ENCODE data around the gene CNTNAP1.

- TF ChIP-seq POLR2A (IDR thresholded peaks at IDR 0.05) (no peak), EP300 (IDR thresholded peaks at IDR 0.05) (no peak), CTCF (IDR thresholded peaks at IDR 0.05) (no peak)
Observed at GRCh38 chr17:42669705-42669976, 12.7 kb upstream of the CNTNAP1 start.

Measured in stomach (tissue), 4 donors.